GM12892 (cell line): ENCODE data around the gene LCMT1.
"Not testable (repeated sequence)": the region's sequence is repeated elsewhere in the genome, so short reads cannot be mapped to it uniquely, and the experiment has no call there.

Experiments
- DNase-seq: peaks from one replicate; pipeline ENCODE4 v3.0.0; 2011; ENCODE audit not compliant: insufficient read length
- FAIRE-seq: peaks from 2 replicates; lab custom pipeline; 2011; peaks lifted over from hg19 to GRCh38; lab: Jason Lieb, UNC
- POLR2A ChIP-seq: IDR thresholded peaks from 2 replicates; pipeline ENCODE4 v1.6.1; 2011; ENCODE audit warnings: low read depth, low read length, control low read depth
- POLR2AphosphoS5 ChIP-seq: IDR thresholded peaks from 2 replicates; pipeline ENCODE4 v1.6.1; 2011; ENCODE audit warnings: low read depth, low read length, control low read depth
- TAF1 ChIP-seq: IDR thresholded peaks from 2 replicates; pipeline ENCODE4 v1.6.1; 2011; ENCODE audit warnings: low read depth, mild to moderate bottlenecking, control low read depth, low read length, borderline replicate concordance

Gene LCMT1

DNA sequence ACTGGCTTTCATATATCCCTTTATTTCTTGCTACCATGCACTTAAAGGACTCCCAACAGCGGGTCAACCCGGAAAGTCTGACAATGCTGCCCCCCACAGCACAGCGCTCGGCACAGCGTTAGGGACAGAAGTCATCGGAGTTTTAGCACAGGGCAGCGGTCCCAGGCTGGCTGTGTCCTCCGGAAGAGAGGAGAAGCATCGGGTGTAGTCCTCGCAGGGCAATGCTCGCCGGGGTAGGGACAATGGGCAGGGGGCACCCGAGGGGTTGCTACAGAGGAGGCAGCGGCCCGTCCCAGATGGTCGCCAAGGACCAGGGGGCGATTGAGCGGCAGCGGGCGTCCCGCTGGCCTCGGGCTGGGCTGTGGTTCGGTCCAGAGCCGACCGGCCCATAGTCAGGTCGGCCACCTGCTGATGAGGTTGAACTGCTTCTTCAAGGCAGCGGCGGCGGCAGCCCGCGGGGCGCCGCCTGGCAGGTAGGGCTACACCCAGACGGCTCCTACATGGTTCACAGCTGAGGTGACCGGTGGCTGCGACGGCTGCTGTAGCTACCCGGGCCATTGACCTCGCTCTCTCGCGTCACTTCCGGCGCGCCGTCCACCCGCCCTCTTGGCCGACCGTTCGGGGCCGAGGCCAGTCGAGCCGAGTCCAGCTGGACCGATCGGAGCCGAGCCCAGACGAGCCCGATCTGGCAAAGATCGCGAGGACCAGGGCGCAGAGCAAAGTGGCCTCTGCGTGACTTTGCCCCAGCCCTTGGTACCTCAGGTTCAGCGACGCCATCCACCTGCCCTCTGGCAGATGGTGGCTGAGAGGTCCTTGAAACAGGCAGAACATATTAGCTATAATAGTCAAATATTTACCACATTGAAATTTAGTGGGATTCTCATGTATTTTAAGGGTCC is 4.7 kb upstream of the LCMT1 start:
- FAIRE-seq (peak; percentile 89), DNase-seq (peak; percentile 86)
- TF ChIP-seq TAF1 (0 out of 2 replicates have a peak, but pooled peaks have one; percentile 34), POLR2A (peak; percentile 76), POLR2AphosphoS5 (peak; percentile 89)

DNA sequence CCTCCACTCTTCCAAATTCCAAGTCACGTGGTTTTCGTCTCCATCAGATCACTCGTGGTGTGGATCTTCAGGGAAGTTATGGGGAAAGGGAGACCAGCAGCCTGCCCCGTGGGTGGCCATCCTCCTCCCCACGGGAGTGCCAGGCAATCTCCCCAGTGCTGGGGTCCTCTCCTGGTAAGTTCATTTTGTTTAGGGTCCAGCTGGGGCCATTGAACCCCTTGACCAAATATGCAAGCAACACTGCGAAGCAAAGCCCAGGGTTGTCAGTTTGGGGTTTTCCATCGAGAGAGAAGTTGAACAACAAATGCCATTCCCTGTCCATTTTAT is 4.1 kb upstream of the LCMT1 start:
- TF ChIP-seq POLR2A (no peak), POLR2AphosphoS5 (no peak), TAF1 (no peak)
- FAIRE-seq (no peak), DNase-seq (no peak)

DNA sequence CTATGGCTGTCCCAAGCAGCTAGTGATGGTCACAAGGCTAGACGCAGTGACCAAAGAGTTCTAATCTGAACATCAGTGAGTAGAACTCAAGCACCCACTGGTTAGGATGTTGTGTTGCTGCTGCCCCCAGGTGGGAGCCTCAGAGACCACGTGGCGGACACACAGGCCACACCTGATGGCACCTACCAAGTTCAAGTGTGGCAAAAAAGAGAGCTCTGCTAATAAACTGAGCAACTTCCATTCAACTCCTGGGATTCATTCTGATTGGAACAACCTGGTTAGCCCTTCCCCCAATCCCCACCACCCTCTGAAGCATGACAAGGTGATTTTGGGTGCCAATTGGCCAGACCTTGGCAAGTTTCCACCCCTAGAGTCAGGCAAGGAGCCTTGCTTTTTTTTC is 3.5 kb upstream of the LCMT1 start:
- FAIRE-seq = no peak
- DNase-seq = no peak
- TF ChIP-seq POLR2AphosphoS5 (no peak), TAF1 (no peak), POLR2A (no peak)

DNA sequence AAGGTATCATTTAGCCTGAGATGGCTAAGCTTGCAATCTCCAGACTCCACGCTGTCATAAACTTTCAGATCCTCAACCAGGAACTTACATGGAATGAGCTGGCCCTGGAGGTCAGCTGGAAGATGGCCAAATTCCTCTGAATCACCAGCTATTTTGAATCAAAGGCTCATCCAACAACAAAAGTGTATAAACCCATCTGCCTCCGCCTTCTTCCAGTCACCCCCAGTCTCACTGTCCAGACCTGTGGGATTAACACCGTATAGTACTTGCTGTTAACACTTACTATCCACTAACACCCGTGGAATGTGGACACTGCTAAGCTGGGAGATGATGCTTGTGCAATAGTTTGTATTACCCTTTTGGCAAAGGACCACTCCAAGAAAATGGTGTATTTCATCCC is 1.9 kb upstream of the LCMT1 start:
- FAIRE-seq (no peak), DNase-seq (no peak)
- TF ChIP-seq POLR2AphosphoS5 = no peak
- TF ChIP-seq TAF1 = no peak
- TF ChIP-seq POLR2A = no peak

DNA sequence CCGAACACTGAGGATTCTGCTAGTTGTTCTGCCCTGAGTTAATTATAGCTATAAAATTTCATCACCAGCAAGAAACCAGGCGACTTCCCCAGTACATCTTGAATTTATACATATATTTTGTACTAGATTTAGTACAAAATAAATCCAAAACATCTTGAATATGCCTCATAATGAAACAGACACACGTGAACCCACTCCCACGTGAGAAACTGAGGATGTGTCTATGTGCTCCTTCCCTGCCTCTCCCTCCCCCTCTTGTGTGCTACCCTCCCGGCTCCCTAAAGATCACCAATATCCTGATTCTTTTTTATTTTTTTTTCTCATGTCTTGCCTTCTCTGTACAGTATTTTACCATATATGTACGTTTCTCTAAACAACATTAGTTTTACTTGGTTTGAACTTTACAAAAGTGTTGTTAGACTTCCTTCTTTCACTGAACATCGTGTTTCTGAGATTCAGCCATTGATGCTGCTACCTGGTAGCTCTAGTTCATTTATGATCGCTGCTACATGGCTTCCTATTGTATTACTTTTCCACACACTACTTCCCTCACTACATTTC is 1.1 kb upstream of the LCMT1 start:
- no peak for TF ChIP-seq POLR2AphosphoS5
- TF ChIP-seq POLR2A = no peak
- no peak for TF ChIP-seq TAF1
- no peak for DNase-seq
- FAIRE-seq = peak; percentile 74

DNA sequence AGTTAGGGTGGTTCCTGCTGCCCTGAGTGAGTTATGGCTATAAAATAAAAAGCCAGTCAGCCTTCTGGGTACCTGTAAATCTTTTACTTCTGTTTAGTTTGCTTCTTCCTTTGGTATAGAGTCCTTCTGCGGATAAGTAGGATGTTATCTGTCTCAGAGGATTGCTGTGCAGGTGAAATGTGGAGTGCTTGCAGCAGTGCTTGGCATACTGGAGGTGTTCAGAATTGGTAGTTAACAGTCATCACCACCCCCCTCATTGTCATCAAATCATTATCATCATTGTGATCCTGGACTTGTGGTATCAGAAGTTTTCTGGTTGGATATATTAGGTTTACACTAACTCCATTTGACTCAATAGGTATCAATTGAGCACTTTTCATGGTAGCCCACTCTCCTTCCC is 2.6 kb downstream of the LCMT1 start:
- TF ChIP-seq TAF1 = no peak

DNA sequence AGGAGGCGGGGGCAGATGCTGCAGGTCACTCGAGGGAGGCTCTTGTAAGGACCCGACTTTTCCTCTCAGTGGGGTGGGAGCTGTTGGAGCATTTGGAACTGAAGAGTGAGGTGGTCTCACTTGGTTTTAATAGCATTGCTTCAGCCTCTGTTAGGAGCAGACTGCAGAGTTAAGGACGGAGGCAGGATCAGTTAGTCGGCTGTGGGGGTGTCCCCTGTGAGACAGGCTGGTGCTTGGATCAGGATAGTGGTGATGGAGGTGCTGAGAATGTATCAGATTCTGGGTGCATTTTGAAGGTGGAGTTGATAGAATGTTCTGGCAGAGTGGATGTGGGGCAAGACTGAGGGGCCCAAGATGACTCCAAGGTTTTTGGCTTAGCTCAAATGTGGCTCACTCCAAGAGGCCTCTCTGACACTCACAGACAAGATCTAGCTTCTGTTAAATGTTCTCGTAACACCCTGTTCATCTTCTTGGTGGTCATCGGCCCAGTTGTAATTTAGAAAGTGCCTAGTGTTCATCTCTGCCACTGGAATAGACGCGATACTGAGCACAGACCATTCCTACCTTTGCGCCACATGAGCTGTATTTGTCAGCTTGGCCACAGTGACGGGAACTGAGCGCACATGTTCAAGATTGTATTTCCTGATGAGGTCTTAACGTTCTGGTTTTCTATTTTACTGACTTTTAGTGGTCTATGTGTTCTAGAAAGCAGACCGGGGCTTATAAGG is 7.5 kb downstream of the LCMT1 start:
- TF ChIP-seq TAF1 (no peak), POLR2A (no peak), POLR2AphosphoS5 (no peak)
- DNase-seq = no peak
- FAIRE-seq = no peak

More for the DNA sequence above, 2.6 kb downstream of the LCMT1 start:
- FAIRE-seq (no peak), DNase-seq (no peak)

DNA sequence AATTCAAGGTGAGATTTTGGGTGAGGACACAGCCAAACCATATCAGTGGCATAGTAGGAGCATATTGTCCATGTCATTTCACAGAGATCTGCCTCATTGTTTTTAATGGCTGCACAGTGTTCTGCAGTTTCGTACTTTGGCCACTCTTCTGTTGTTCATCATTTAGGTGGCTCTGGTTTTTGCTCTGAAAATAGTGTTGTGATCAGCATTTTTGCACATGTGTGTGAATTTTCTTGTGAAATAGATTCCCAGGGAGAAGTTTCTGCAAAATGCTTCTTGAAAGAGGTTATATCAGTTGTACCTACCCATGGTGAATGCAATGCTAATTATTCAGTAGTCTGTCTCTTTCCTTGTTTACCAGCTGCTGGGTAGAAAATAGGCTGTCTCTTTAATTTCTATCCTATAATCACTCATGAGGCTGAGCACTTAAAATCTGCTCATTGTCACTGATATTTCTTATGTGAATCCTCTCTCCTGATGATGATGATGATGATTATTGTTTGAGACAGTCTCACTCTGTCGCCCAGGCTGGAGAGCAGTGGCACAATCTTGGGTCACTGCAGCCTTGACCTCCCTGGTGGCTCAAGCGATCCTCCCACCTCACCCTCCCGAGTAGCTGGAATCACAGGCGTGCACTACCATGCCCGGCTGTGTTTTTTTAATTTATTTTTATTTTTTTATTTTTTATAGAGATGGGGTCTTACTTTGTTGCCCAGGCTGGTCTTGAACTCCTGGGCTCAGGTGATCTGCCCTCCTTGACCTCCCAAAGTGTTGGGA is 10.5 kb downstream of the LCMT1 start:
- FAIRE-seq (no peak), DNase-seq (no peak)
- no peak for TF ChIP-seq POLR2AphosphoS5
- TF ChIP-seq TAF1 = no peak
- TF ChIP-seq POLR2A = no peak

DNA sequence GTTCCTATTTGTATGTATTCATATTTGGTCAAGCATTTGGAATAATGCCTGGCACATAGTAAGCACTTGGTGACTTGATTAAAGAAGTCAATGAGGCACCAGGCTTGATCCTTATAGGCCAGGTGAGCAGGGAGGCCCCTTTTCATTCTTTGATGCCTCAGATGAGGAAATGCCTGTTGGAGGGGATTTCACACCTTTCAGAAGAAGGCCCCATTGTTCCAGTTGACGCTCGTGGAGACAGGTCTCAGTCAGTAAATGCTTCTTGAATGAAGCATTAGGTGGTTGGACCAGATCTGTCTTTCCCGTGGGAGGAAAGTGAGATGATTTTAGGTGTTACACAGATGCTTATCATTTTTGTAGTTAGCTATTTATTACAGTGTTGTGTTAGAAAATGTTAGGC is 13.0 kb downstream of the LCMT1 start:
- no peak for TF ChIP-seq POLR2A
- no peak for FAIRE-seq
- no peak for DNase-seq

DNA sequence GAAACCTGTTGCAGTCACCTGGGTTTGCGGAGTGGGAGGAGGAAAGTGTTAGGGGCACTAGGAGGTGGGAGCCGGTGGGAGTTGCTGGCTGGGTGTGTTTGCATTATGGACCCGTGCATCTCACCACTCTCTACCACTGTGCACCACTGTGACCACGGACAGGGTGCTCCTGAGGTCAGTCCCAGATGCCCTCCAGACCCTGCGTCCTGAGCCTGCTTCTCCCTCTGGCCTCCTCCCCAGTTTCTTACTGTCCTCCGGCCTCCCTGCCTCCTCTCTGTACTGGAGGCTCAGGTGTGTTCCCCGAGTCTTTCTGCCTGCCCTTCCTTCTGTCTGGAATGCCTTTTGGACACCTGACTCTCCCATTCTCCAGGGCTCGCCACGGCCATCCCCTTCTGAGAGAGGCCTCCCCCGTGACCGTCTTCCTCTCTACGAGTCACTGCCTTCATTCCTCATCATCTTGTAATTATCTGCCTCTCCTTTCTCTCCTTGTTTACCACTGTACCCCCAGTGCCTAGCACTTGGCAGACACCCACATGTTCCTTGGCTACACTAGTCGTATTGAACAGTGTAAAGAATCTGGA is 14.6 kb downstream of the LCMT1 start:
- DNase-seq, FAIRE-seq: not testable (repeated sequence)

DNA sequence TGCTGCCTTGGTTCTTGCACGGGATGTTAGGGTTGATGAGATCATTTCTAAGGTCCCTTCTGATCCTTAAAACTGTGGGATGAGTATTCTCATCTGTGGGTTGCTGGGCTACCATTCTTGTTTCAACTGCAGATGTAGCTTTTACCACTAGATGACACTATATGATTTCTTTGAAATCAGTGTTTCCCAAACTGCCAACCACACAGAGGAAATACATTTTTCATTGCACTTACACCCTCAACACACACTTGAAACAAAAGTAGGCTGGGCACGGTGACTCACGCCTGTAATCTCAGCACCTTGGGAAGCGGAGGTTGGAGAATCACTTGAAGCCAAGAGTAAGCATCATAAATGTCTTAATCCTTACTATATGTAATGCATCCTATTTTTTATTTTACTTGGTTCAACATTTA is 15.3 kb downstream of the LCMT1 start:
- DNase-seq (no peak), FAIRE-seq (no peak)
- TF ChIP-seq TAF1 (no peak), POLR2A (no peak), POLR2AphosphoS5 (no peak)

DNA sequence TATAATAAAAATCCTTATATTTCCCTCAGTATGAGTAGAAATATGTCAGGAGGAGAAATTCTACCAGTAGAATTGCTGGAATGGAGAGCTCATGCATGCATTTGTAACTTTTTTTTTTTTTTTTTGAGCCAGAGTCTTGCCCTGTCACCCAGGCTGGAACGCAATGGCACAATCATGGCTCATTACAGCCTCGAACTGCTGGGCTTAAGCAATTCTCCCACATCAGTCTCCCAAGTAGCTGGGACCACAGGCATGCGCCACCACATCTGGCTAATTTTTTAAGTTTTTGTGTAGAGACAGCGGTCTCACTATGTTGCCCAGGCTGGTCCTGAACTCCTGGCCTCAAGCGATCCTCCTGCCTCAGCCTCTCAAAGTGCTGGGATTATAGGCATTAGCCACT is 21.2 kb downstream of the LCMT1 start:
- not testable (repeated sequence) for FAIRE-seq, DNase-seq
